ENCODE results near the gene FRK. TPM values are rescaled to one million over a fixed set of nuclear protein-coding genes. Genes with fewer than 3 reads are reported as not detected.

FRK gene
- total and polyA plus RNA-seq, 2 experiments from 2014 or later: 0.45 to 0.71 TPM

GRCh38 chr6:116012951-116013350 is 47.7 kb downstream of the FRK start:
- Histone ChIP-seq H3K4me3 (no peak overlapping the region), H3K4me1 (ENCODE audit: low read depth) (no peaks in the 10 kb centered on the region), H3K9me3 (ENCODE audit: low read depth) (no peaks in the 10 kb centered on the region), H3K36me3 (no peaks in the 10 kb centered on the region), H3K27ac (no peak overlapping the region), H3K27me3 (no peaks in the 10 kb centered on the region)
- DNase-seq (ENCODE audit: low read depth in 1 of 2, low spot score in 1 of 2): no peak
- no peak for TF ChIP-seq CTCF (IDR thresholded peaks at IDR 0.05; ENCODE audit: low read depth, low read length)

GRCh38 chr6:116012471-116012949 is 48.2 kb downstream of the FRK start:
- no peak overlapping the region for H3K27ac ChIP-seq
- no peak for TF ChIP-seq CTCF (IDR thresholded peaks at IDR 0.05; ENCODE audit: low read depth, low read length)
- peak in 1 of 2 donors; percentile 62 for DNase-seq (ENCODE audit: low read depth in 1 of 2, low spot score in 1 of 2)

GRCh38 chr6:116011520-116011919 is 49.2 kb downstream of the FRK start:
- no peak for DNase-seq (ENCODE audit: low read depth in 1 of 2, low spot score in 1 of 2)
- Histone ChIP-seq H3K9me3 (ENCODE audit: low read depth) (no peaks in the 10 kb centered on the region), H3K4me1 (ENCODE audit: low read depth) (no peaks in the 10 kb centered on the region), H3K36me3 (no peaks in the 10 kb centered on the region), H3K27ac (no peak overlapping the region), H3K27me3 (no peaks in the 10 kb centered on the region), H3K4me3 (no peak overlapping the region)
- no peak for TF ChIP-seq CTCF (IDR thresholded peaks at IDR 0.05; ENCODE audit: low read depth, low read length)

More at GRCh38 chr6:116012471-116012949, 48.2 kb downstream of the FRK start:
- Histone ChIP-seq H3K4me3 (no peak overlapping the region), H3K9me3 (ENCODE audit: low read depth) (no peaks in the 10 kb centered on the region), H3K36me3 (no peaks in the 10 kb centered on the region), H3K4me1 (ENCODE audit: low read depth) (no peaks in the 10 kb centered on the region), H3K27me3 (no peaks in the 10 kb centered on the region)

- Histone ChIP-seq H3K4me1 (ENCODE audit: low read depth) (no peaks in the 10 kb centered on the region), H3K4me3 (no peak overlapping the region), H3K36me3 (no peaks in the 10 kb centered on the region), H3K27me3 (no peaks in the 10 kb centered on the region), H3K9me3 (ENCODE audit: low read depth) (no peaks in the 10 kb centered on the region), H3K27ac (no peak overlapping the region)
- TF ChIP-seq CTCF (IDR thresholded peaks at IDR 0.05; ENCODE audit: low read depth, low read length): peak; percentile 85
- peak; percentile 65 to 85 for DNase-seq (ENCODE audit: low read depth in 1 of 2, low spot score in 1 of 2)
Measured at GRCh38 chr6:116010790-116011401, 49.8 kb downstream of the FRK start.

GRCh38 chr6:116010386-116010785 is 50.3 kb downstream of the FRK start:
- no peak for DNase-seq (ENCODE audit: low read depth in 1 of 2, low spot score in 1 of 2)
- Histone ChIP-seq H3K4me1 (ENCODE audit: low read depth) (peaks cover 5% of the 10 kb centered on the region), H3K27ac (no peak overlapping the region), H3K4me3 (no peak overlapping the region), H3K27me3 (no peaks in the 10 kb centered on the region), H3K9me3 (ENCODE audit: low read depth) (no peaks in the 10 kb centered on the region), H3K36me3 (no peaks in the 10 kb centered on the region)
- TF ChIP-seq CTCF (IDR thresholded peaks at IDR 0.05; ENCODE audit: low read depth, low read length): no peak
